ENCODE results near the gene RHOA.

GRCh38 chr3:49383387-49383786, 28.4 kb downstream of the RHOA start:
- no peak for TF ChIP-seq TAF1 (IDR thresholded peaks at IDR 0.05; ENCODE audit: low read depth, low read length)
- no peak for TF ChIP-seq POLR2A (IDR thresholded peaks at IDR 0.05; ENCODE audit: low read depth, low read length)
- TF ChIP-seq POLR2AphosphoS5 (IDR thresholded peaks at IDR 0.05; ENCODE audit: low read depth, low read length): no peak
- TF ChIP-seq SPI1 (IDR thresholded peaks at IDR 0.05; ENCODE audit: low read depth, low read length): no peak

All from GM12891 (cell line).